Activated CD4-positive, alpha-beta memory T cell treated with anti-CD3 and anti-CD28 coated beads, Interleukin-2, amount 10 ng/mL, durations not matched to agents 7 days and 5 days (primary cell): ENCODE results near the gene WASF2. TPM values are rescaled to one million over a fixed set of nuclear protein-coding genes. Genes with fewer than 3 reads are reported as not detected.
"Not testable (repeated sequence)": the region's sequence is repeated elsewhere in the genome, so short reads cannot be mapped to it uniquely, and the experiment has no call there.

Source experiments
- CTCF ChIA-PET: fragments of 350-600 bp; sonication (Branson Sonifier 250); formaldehyde crosslinking; loops from one replicate; lab custom pipeline; 2021; ENCODE audit warnings: antibody characterized with exemption, inconsistent platforms; lab: Charles Lee
- POLR2A ChIA-PET: fragments of 350-600 bp; sonication (Branson Sonifier 250); formaldehyde crosslinking; loops from one replicate; lab custom pipeline; 2021; ENCODE audit warnings: antibody characterized with exemption; lab: Charles Lee
- DNase-seq: peaks from one replicate; pipeline ENCODE4 v3.0.0-alpha.2; 2020
- H3K27ac Mint-ChIP-seq: one replicate; pipeline ENCODE4 v1.8.0; 2021; ENCODE audit warnings: mild to moderate bottlenecking, mixed read lengths
- H3K27me3 Mint-ChIP-seq: one replicate; pipeline ENCODE4 v1.8.0; 2021; ENCODE audit warnings: mixed read lengths
- H3K36me3 Mint-ChIP-seq: one replicate; pipeline ENCODE4 v1.8.0; 2021; ENCODE audit warnings: low read depth, mixed read lengths
- H3K4me1 Mint-ChIP-seq: one replicate; pipeline ENCODE4 v1.8.0; 2021; ENCODE audit warnings: mixed read lengths
- H3K4me3 Mint-ChIP-seq: one replicate; pipeline ENCODE4 v1.8.0; 2021; ENCODE audit warnings: mild to moderate bottlenecking, mixed read lengths
- H3K9me3 Mint-ChIP-seq: one replicate; pipeline ENCODE4 v1.8.0; 2021; ENCODE audit warnings: mixed read lengths
- total RNA-seq, 2 experiments: library from RNA; stranded (reverse); gene quantifications; one replicate each; pipeline ENCODE4 v1.2.3, GENCODE V29; 2021

WASF2 gene
- total RNA-seq, 2 experiments from 2014 or later = 150 TPM

- POLR2A ChIA-PET = interaction anchor here (0.8 to 4.8 kb wide), 7 partner anchors 8 to 86 kb away, joined by 3 to 33 read pairs (median 8); partner anchors contain the start of gene WASF2
- no peak for DNase-seq
- Mint-ChIP-seq H3K36me3 (peaks cover 28% of the 10 kb centered on the region), H3K9me3 (no peaks in the 10 kb centered on the region), H3K4me1 (peaks cover 59% of the 10 kb centered on the region), H3K27me3 (no peaks in the 10 kb centered on the region), H3K27ac (peak overlapping the region; percentile 69), H3K4me3 (peak overlapping the region; percentile 47)
- CTCF ChIA-PET = interaction anchor here (0.7 to 4.3 kb wide), 10 partner anchors 7 to 172 kb away, joined by 3 to 21 read pairs (median 5); no protein-coding TSS in a partner anchor
Observed at GRCh38 chr1:27436204-27437159, 53.5 kb downstream of the WASF2 start.

- peaks cover 28% of the 10 kb centered on the region for H3K36me3 Mint-ChIP-seq
- ChIA-PET POLR2A (interaction anchor here (1.4 to 4.8 kb wide), 6 partner anchors 8 to 54 kb away, joined by 5 to 33 read pairs (median 12); partner anchors contain the start of gene WASF2), CTCF (interaction anchor here (1.1 to 4.3 kb wide), 5 partner anchors 8 to 173 kb away, joined by 3 to 21 read pairs (median 4); no protein-coding TSS in a partner anchor)
- no peaks in the 10 kb centered on the region for H3K27me3 Mint-ChIP-seq
- peak overlapping the region; percentile 69 for H3K27ac Mint-ChIP-seq
- H3K9me3 Mint-ChIP-seq = no peaks in the 10 kb centered on the region
- H3K4me3 Mint-ChIP-seq = peak overlapping the region; percentile 47
- peaks cover 67% of the 10 kb centered on the region for H3K4me1 Mint-ChIP-seq
- DNase-seq = no peak
Observed at GRCh38 chr1:27435566-27436203, 54.3 kb downstream of the WASF2 start.

GRCh38 chr1:27433706-27434105, 56.3 kb downstream of the WASF2 start:
- ChIA-PET CTCF (no interaction called here), POLR2A (interaction anchor here (1.2 to 2.2 kb wide), 3 partner anchors 10 to 56 kb away, joined by 3 to 8 read pairs (median 5); partner anchors contain the start of gene WASF2)
- H3K36me3 Mint-ChIP-seq = peaks cover 13% of the 10 kb centered on the region
- peaks cover 75% of the 10 kb centered on the region for H3K4me1 Mint-ChIP-seq
- no peak overlapping the region for H3K4me3 Mint-ChIP-seq
- H3K27ac Mint-ChIP-seq = no peak overlapping the region
- no peaks in the 10 kb centered on the region for H3K9me3 Mint-ChIP-seq
- DNase-seq = no peak
- no peaks in the 10 kb centered on the region for H3K27me3 Mint-ChIP-seq

- POLR2A ChIA-PET, CTCF ChIA-PET, H3K4me3 Mint-ChIP-seq, H3K9me3 Mint-ChIP-seq, H3K27me3 Mint-ChIP-seq, H3K27ac Mint-ChIP-seq, DNase-seq: not testable (repeated sequence)
- Mint-ChIP-seq H3K36me3 (peaks cover 15% of the 10 kb centered on the region), H3K4me1 (peaks cover 75% of the 10 kb centered on the region)
Observed at GRCh38 chr1:27432725-27433124, 57.2 kb downstream of the WASF2 start.

- ChIA-PET POLR2A (interaction anchor here (1.2 to 4.1 kb wide), 4 partner anchors 8 to 58 kb away, joined by 3 to 24 read pairs (median 6); partner anchors contain the start of gene WASF2), CTCF (interaction anchor here (1.3 to 5.9 kb wide), 3 partner anchors 13 to 125 kb away, joined by 4 to 56 read pairs (median 6); partner anchors contain the start of gene WASF2)
- H3K4me3 Mint-ChIP-seq = no peak overlapping the region
- DNase-seq = no peak
- peak overlapping the region; percentile 70 for H3K27ac Mint-ChIP-seq
- no peaks in the 10 kb centered on the region for H3K27me3 Mint-ChIP-seq
- peaks cover 72% of the 10 kb centered on the region for H3K4me1 Mint-ChIP-seq
- H3K9me3 Mint-ChIP-seq = no peaks in the 10 kb centered on the region
- H3K36me3 Mint-ChIP-seq = peaks cover 22% of the 10 kb centered on the region
Observed at GRCh38 chr1:27431601-27431940, 58.4 kb downstream of the WASF2 start.

GRCh38 chr1:27430903-27431600, 58.9 kb downstream of the WASF2 start:
- H3K27ac Mint-ChIP-seq = peak overlapping the region; percentile 70
- peaks cover 69% of the 10 kb centered on the region for H3K4me1 Mint-ChIP-seq
- DNase-seq = peak; percentile 35
- POLR2A ChIA-PET = interaction anchor here (1.2 to 4.1 kb wide), 6 partner anchors 9 to 173 kb away, joined by 3 to 24 read pairs (median 4); partner anchors contain the start of genes AHDC1 and WASF2
- no peaks in the 10 kb centered on the region for H3K9me3 Mint-ChIP-seq
- no peaks in the 10 kb centered on the region for H3K27me3 Mint-ChIP-seq
- peaks cover 23% of the 10 kb centered on the region for H3K36me3 Mint-ChIP-seq
- H3K4me3 Mint-ChIP-seq = peak overlapping the region; percentile 43
- CTCF ChIA-PET = interaction anchor here (0.6 to 5.9 kb wide), 11 partner anchors 11 to 212 kb away, joined by 3 to 56 read pairs (median 4); partner anchors contain the start of gene WASF2

- H3K9me3 Mint-ChIP-seq = no peaks in the 10 kb centered on the region
- peaks cover 31% of the 10 kb centered on the region for H3K36me3 Mint-ChIP-seq
- DNase-seq = no peak
- CTCF ChIA-PET = interaction anchor here (0.7 to 5.9 kb wide), 5 partner anchors 9 to 240 kb away, joined by 3 to 56 read pairs (median 5); no protein-coding TSS in a partner anchor
- H3K4me3 Mint-ChIP-seq = peak overlapping the region; percentile 59
- peaks cover 64% of the 10 kb centered on the region for H3K4me1 Mint-ChIP-seq
- H3K27ac Mint-ChIP-seq = peak overlapping the region; percentile 65
- POLR2A ChIA-PET = interaction anchor here (0.9 to 4.1 kb wide), 7 partner anchors 8 to 96 kb away, joined by 3 to 24 read pairs (median 5); partner anchors contain the start of gene WASF2
- H3K27me3 Mint-ChIP-seq = no peaks in the 10 kb centered on the region
Observed at GRCh38 chr1:27429029-27429425, 60.9 kb downstream of the WASF2 start.

- POLR2A ChIA-PET = interaction anchor here (1.1 to 4.1 kb wide), 7 partner anchors 7 to 61 kb away, joined by 3 to 24 read pairs (median 5); partner anchors contain the start of gene WASF2
- peaks cover 66% of the 10 kb centered on the region for H3K4me1 Mint-ChIP-seq
- no peaks in the 10 kb centered on the region for H3K9me3 Mint-ChIP-seq
- peak overlapping the region; percentile 65 for H3K27ac Mint-ChIP-seq
- no peaks in the 10 kb centered on the region for H3K27me3 Mint-ChIP-seq
- no peak for DNase-seq
- CTCF ChIA-PET = interaction anchor here (0.7 to 5.9 kb wide), 5 partner anchors 9 to 241 kb away, joined by 3 to 56 read pairs (median 5); no protein-coding TSS in a partner anchor
- H3K36me3 Mint-ChIP-seq = peaks cover 34% of the 10 kb centered on the region
- H3K4me3 Mint-ChIP-seq = peak overlapping the region; percentile 59
Observed at GRCh38 chr1:27428316-27429028, 61.5 kb downstream of the WASF2 start.

GRCh38 chr1:27427816-27428315, 62.1 kb downstream of the WASF2 start:
- Mint-ChIP-seq H3K27me3 (no peaks in the 10 kb centered on the region), H3K4me3 (no peak overlapping the region), H3K9me3 (no peaks in the 10 kb centered on the region), H3K36me3 (peaks cover 34% of the 10 kb centered on the region), H3K27ac (peak overlapping the region; percentile 65), H3K4me1 (peaks cover 63% of the 10 kb centered on the region)
- no peak for DNase-seq
- ChIA-PET CTCF (interaction anchor here (1.5 to 5.9 kb wide), 4 partner anchors 9 to 241 kb away, joined by 5 to 56 read pairs (median 8); no protein-coding TSS in a partner anchor), POLR2A (interaction anchor here (1.1 to 4.1 kb wide), 6 partner anchors 9 to 62 kb away, joined by 3 to 24 read pairs (median 4); partner anchors contain the start of gene WASF2)

GRCh38 chr1:27427329-27427728, 62.6 kb downstream of the WASF2 start:
- no peak for DNase-seq
- H3K4me1 Mint-ChIP-seq = peaks cover 67% of the 10 kb centered on the region
- H3K27ac Mint-ChIP-seq = peak overlapping the region; percentile 18
- H3K4me3 Mint-ChIP-seq = no peak overlapping the region
- H3K36me3 Mint-ChIP-seq = peaks cover 34% of the 10 kb centered on the region
- no peaks in the 10 kb centered on the region for H3K27me3 Mint-ChIP-seq
- CTCF ChIA-PET = interaction anchor here (1.0 to 5.9 kb wide), 5 partner anchors 8 to 242 kb away, joined by 3 to 56 read pairs (median 5); no protein-coding TSS in a partner anchor
- H3K9me3 Mint-ChIP-seq = no peaks in the 10 kb centered on the region
- POLR2A ChIA-PET = interaction anchor here (0.9 to 4.1 kb wide), 5 partner anchors 10 to 63 kb away, joined by 3 to 24 read pairs (median 4); partner anchors contain the start of gene WASF2

GRCh38 chr1:27423709-27424108, 66.3 kb downstream of the WASF2 start:
- CTCF ChIA-PET = interaction anchor here (1.2 to 1.8 kb wide), 3 partner anchors 13 to 239 kb away, joined by 3 to 4 read pairs (median 3); no protein-coding TSS in a partner anchor
- H3K36me3 Mint-ChIP-seq = peaks cover 37% of the 10 kb centered on the region
- H3K27me3 Mint-ChIP-seq = no peaks in the 10 kb centered on the region
- H3K27ac Mint-ChIP-seq = no peak overlapping the region
- H3K4me3 Mint-ChIP-seq = no peak overlapping the region
- peaks cover 55% of the 10 kb centered on the region for H3K4me1 Mint-ChIP-seq
- no peaks in the 10 kb centered on the region for H3K9me3 Mint-ChIP-seq
- no peak for DNase-seq
- POLR2A ChIA-PET = interaction anchor here (1.6 kb wide), 1 partner anchor 11 kb away, joined by 5 read pairs; no protein-coding TSS in a partner anchor
